OCI-LY3 (cell line): Measurements from ENCODE around the gene CROCC2.

Experiments used
- EZH2phosphoT487 ChIP-seq: fragments of 200-600 bp; shearing (Covaris generic); IDR thresholded peaks from 2 replicates; pipeline ENCODE4 v1.6.1; 2018; ENCODE audit warnings: antibody characterized with exemption, mixed run types, low read depth
- TF ChIP-seq, protein P1 (sequence below): fragments of 200-600, 300-600 bp; sonication (generic); IDR thresholded peaks from 2 replicates; pipeline ENCODE4 v1.5.1; 2014; ENCODE audit warnings: antibody characterized with exemption, low read length, low read depth

DNA sequence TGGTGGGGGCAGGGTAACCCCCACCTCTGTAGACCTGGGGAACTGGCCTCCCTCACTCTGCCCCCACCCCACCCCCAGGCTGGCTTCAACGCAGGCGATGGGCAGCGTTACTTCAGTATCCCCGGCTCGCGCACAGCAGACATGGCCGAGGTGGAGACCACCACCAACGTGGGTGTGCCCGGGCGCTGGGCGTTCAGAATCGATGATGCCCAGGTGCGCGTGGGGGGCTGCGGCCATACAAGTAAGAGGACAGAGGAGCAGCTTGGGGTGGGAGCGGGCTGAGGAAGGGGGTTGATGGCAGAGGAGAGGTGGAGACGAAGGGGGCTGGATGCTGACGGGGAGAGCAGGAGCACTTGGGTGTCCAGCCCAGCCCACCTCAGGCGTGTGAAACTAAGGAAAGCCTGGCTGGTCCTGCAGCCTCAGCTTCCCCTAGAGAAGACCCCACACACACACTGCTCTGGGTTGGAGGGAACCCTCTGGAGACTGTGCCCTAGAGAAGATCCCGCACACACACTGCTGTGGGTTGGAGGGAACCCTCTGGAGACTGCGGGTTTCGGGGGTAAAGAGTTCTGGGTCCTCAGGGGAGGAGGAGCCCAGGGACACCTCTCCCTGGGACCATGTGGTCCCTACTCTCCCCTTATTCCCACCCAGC lies 128.5 kb downstream of the CROCC2 start:
- TF ChIP-seq, protein P1, sequence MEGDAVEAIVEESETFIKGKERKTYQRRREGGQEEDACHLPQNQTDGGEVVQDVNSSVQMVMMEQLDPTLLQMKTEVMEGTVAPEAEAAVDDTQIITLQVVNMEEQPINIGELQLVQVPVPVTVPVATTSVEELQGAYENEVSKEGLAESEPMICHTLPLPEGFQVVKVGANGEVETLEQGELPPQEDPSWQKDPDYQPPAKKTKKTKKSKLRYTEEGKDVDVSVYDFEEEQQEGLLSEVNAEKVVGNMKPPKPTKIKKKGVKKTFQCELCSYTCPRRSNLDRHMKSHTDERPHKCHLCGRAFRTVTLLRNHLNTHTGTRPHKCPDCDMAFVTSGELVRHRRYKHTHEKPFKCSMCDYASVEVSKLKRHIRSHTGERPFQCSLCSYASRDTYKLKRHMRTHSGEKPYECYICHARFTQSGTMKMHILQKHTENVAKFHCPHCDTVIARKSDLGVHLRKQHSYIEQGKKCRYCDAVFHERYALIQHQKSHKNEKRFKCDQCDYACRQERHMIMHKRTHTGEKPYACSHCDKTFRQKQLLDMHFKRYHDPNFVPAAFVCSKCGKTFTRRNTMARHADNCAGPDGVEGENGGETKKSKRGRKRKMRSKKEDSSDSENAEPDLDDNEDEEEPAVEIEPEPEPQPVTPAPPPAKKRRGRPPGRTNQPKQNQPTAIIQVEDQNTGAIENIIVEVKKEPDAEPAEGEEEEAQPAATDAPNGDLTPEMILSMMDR: no peak
- TF ChIP-seq EZH2phosphoT487: no peak
